Neural cell (in vitro differentiated cells): ENCODE measurements around the gene DHX15.

Experiments
- CTCF ChIP-seq: fragments of 450-650 bp; IDR thresholded peaks from 2 replicates; pipeline ENCODE4 v1.5.1; 2014; ENCODE audit warnings: antibody characterized with exemption, mild to moderate bottlenecking, moderate library complexity; ENCODE audit not compliant: poor library complexity, severe bottlenecking
- EP300 ChIP-seq: fragments of 450-650 bp; conservative IDR thresholded peaks from 2 replicates; pipeline ENCODE4 v1.6.1; 2014; ENCODE audit warnings: antibody characterized with exemption, mild to moderate bottlenecking, moderate library complexity; ENCODE audit not compliant: poor library complexity, severe bottlenecking
- TF ChIP-seq, protein P1 (sequence below): IDR thresholded peaks from 2 replicates; pipeline ENCODE4 v1.6.1; 2012; ENCODE audit warnings: borderline replicate concordance

DNA sequence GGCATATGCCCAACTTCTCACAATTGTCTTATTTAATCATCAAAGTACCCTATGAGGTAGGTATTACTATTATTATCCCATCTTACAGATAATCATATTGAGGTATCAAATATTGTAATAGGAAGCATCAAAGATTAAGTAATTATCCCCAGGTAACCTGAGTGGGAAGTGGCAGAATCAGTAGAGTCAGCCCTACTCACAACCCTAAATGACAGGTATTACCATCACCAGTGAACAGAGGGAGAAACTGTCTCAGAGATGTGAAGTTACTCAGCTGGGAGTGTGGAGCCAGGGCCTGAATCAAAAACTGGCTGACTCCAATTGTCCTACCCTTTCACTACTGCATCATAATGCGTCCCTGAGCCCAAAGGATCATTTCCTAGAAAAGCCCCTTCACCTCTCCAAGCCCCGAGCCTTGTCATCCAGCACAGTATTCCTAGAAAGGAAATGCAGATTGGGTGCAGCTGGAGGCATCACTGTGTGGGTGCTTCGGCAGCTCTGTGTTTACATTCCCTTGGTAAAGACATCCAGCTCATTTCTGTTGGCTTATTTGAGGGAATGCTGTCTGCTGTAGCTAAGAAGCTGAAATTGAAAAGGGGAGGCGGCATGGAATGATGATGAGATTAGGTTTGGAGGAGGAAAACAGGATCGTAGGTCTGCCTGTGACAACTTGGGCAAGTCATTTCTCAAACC lies 72.8 kb downstream of the DHX15 start:
- TF ChIP-seq EP300 = no peak
- no peak for TF ChIP-seq CTCF
- TF ChIP-seq, protein P1, sequence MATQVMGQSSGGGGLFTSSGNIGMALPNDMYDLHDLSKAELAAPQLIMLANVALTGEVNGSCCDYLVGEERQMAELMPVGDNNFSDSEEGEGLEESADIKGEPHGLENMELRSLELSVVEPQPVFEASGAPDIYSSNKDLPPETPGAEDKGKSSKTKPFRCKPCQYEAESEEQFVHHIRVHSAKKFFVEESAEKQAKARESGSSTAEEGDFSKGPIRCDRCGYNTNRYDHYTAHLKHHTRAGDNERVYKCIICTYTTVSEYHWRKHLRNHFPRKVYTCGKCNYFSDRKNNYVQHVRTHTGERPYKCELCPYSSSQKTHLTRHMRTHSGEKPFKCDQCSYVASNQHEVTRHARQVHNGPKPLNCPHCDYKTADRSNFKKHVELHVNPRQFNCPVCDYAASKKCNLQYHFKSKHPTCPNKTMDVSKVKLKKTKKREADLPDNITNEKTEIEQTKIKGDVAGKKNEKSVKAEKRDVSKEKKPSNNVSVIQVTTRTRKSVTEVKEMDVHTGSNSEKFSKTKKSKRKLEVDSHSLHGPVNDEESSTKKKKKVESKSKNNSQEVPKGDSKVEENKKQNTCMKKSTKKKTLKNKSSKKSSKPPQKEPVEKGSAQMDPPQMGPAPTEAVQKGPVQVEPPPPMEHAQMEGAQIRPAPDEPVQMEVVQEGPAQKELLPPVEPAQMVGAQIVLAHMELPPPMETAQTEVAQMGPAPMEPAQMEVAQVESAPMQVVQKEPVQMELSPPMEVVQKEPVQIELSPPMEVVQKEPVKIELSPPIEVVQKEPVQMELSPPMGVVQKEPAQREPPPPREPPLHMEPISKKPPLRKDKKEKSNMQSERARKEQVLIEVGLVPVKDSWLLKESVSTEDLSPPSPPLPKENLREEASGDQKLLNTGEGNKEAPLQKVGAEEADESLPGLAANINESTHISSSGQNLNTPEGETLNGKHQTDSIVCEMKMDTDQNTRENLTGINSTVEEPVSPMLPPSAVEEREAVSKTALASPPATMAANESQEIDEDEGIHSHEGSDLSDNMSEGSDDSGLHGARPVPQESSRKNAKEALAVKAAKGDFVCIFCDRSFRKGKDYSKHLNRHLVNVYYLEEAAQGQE = no peak
